Activated CD4-positive, alpha-beta T cell treated with anti-CD3 and anti-CD28 coated beads, Interleukin-2, Interleukin-4, amounts not matched to agents 100 ng/mL and 50 ng/mL, durations not matched to agents 16 hours and 8 hours (primary cell): Measurements from ENCODE around the gene SYT15B.
"Not testable (repeated sequence)": the region's sequence is repeated elsewhere in the genome, so short reads cannot be mapped to it uniquely, and the experiment has no call there.

Experiments used
- DNase-seq: peaks from one replicate; pipeline ENCODE4 v3.0.0-alpha.2; 2020; ENCODE audit warnings: low spot score

SYT15B gene

DNA sequence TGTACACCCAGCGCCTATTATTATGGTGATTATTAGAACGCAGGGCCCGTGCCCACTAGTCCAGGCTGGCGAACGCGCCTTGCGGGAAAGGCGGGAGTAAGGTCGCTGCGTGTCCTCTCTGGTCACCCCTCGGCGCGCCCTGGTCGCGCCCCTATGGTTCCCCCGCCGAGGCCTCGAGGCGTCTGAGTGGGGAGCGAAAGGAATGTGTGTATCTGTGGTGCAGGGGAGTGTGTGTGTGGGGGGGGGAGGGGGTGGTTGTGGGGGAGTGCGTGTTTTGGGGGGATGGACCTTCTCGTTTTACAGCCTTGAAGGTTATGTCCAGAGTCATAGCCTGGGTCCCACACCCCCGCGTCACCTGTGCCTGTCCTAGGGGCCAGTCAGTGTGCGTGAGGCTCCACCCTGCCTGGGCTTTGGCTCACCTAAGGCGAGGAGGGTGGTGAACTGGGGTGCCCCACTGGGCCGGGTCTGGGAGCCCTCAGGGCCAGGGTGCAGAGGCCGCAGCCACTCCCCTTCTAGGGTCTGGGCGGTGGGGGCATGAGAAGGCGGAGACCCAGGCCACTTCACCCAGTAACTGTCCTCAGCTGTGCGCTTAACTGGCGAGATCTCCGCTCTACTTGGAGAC lies at the start of gene SYT15B:
Gene SYT15B, minus strand, starts transcription at position 39 of the 622 bp plus-strand sequence. CDS start 952 bp downstream, outside the sequence.
- DNase-seq: not testable (repeated sequence)

DNA sequence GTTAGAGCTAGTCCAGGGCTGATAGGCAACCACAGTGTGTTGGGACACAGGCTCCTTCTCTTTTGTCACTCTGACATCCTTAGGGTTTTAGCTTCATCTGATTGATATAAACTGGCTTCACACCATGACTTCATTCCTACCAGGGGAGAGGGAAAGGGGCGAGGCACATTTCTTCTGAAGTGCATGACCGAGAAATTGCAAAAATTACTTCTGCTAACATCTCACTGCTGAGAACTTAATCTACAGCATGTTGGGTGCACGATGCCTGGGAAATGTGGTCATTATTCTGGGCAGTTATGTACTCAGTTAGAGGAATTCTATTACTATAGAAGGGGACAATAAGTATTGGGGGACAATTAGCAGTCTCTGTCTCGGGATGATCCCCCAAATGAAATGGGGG lies 16.2 kb upstream of the SYT15B start:
- DNase-seq: not testable (repeated sequence)

DNA sequence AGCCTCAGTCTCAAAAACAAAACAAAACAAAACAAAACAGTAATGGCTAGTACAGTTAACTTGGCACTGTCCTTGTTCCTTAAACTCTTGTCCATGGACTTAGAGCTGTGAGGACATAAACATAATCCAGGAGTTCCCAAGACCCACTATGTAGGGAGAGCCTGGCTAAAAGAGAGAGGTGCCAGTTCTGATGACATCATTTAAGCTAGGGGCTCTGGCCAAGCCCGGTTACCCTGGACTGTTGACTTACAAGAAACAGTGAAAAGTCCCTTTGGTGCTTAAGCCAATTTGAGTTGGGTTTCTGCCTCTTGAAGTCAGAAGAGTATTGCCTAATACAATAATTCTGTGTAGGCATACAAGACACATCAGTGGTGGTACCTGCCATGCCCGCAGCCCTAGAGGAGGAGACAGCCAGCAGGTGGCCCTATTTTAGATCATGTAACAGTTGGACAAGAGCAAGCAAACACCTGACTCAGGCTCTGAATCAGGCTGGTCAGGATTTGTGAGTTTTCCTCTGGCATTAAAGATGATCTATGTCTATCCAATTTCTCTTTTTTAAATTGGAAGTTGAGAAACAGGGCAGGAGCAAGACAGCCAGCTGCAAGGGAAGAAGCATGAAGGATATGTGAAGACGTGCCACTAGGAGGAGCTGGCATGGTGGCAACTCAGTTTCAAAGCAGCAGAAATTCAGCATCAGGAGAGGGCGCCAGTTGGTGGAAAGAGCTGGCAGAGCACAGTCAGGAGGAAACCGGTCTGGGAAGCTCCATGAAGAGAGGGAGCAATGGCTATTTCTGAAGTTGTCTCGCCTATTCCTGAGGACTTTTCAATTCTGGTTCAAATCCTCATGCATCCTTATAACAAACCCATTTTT lies 12.2 kb upstream of the SYT15B start:
- peak; percentile 9 for DNase-seq

DNA sequence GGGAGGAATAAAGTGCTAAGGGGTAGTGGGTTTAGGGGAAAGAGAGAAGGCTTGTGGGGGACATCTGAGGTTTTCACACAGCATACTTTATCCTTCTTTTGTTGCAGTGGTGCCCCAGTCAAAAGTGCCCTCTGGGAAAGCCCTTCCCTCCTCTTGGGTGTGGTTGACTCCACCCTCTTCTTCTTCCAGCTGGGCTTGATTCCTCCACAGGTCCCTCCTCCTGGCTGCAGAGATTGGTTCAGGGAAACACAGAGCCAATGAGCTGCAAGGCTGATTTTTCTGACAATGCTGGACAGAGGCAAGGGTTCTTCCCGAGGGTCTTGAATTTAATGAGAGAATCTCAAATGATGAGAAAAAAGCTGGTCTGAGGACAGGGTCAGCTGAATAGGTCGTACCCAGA lies 7.4 kb upstream of the SYT15B start:
- not testable (repeated sequence) for DNase-seq

GRCh38 chr10:47768578-47769115 lies 5.3 kb upstream of the SYT15B start:
- DNase-seq: not testable (repeated sequence)

- not testable (repeated sequence) for DNase-seq
Observed at GRCh38 chr10:47768085-47768484, 4.7 kb upstream of the SYT15B start.

DNA sequence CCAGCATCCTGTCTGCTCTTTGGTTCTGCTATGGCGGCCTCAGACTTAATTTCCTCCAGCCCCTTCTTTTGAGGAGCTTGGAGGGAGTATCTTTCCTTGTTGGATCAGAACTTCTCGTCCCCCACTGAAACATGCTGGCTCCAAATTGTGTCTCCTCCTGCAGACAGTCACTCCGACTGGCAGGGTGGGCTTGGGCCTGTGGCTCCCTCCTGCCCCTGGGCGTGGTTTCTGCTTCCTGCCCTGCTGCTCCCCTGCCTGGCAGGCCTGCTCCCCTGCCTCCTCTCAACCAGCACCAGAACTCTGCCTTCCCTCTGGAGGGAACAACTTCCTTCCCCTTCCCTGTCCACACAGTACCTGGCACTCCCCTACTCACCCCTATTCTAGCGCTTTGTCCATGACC lies 3.8 kb upstream of the SYT15B start:
- DNase-seq: not testable (repeated sequence)

DNA sequence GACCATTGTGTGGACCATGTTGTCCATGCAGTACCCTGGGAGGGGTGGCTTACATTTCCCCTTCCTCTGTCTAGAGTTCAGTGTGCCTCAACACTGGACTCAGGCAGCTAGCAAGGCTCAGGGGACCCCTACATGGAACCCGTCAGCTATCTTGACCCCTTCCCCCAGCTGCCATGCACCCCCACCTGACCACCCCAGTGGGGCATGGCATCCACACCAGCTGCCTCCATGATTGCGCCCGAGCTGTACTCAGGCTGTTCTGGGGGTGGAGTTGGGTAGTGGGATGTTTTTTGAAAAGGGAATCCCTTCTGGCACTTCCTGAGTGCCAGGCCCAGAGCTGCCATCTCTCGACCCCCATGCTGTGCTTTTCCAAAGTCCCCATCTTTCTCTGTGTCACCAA lies 1.8 kb upstream of the SYT15B start:
- not testable (repeated sequence) for DNase-seq

DNA sequence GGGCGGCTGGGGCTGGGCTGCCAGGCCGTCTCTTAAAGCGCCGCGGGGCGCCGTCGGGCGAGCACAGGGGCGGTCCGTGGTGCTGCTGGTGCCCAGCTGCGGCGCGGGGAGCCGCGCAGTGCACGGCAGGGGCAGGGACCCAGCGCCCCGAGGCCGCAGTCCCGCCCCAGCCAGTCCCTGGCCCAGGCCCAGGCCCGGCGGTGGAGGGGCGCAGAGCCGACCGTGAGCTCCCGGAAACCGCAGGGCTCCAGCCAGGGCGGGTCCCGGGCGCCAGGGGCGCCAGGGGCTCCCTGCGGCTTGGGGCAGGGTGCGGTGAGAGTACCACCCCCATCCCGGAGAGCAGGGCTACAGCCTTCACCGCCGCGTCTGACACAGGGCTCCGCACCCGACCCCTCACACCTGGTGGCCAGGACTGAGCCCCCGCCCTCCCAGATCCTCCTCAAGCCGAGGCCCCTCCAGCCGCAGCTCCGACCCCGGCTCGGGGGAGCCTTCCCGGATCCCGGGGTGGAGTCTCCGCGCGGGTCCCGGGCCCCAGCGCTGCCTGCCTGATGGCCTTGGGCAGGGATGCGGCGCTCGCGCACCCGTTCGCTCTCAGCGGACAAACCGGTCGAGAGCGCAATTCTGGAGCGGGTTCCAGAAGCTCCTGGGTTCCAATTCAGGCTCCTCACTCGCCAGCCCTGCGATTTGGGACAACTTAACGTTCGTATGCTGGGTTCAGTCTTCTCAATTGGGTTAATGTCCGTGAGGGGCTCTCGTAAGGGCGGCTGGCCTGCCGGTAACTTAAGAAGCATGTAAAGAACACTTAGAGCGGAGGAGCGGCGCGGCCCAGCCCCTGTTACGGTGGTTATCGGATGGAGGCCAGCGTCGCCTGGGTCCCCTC lies 478 bp downstream of the SYT15B start:
- DNase-seq: not testable (repeated sequence)

GRCh38 chr10:47758855-47759254 lies 4.5 kb downstream of the SYT15B start:
- not testable (repeated sequence) for DNase-seq

DNA sequence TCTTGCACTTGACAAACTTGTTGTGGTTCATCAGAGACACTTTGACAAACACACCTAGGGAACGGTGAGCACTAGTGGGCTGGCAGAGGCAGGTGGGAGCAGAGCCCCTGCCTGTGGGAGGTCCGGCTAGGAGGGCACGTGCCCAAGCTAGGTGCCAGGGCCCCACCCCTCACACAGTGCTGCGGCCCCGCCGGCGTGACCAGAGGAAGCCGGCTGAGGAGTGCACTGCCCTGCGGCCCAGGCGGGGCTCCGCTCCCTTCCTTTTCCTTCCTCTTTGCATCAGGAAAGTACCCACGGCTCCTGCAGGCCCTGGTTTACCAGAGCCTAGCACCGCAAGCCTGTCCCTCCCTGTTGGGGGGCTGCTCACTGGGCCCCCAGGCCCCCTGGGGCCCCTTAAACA lies 7.2 kb downstream of the SYT15B start:
- not testable (repeated sequence) for DNase-seq

DNA sequence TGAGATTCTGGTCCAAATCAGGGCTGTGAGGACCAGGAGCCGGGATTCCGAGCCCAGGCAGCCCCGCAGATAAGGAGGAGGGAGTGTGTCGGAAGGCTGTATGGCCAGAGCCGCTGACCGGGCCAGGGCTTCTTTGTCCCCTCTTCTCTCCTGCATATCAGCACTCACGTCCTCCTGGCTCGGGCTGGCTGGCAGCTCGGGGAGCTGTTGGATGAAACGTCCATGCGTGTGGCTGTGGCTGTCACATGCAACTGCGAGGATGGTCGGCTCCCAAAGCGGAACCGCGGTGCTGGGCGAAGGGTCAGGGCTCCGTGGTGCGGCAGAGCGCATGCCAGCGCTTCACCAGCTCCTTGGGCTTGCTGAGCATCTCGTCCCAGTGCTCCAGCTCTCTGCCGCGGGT lies 9.5 kb downstream of the SYT15B start:
- not testable (repeated sequence) for DNase-seq

DNA sequence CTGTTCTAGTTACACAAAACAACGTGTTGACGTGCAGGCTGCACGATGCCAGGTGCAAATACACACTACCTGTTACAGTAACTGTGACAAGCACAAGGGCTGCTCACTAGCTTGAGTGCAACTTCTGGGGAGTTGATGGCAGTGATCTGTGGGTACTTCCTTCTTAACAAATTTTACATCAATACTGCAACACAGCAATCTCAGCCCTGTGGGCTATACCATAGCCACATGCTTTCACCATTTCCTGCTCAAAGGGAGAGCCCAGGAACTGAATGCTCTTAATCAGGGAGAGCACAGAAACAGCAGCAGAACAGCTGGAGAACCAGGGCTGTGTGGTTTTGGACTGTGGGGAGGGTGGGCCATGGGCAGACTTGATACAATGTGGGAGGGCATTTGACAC lies 10.2 kb downstream of the SYT15B start:
- not testable (repeated sequence) for DNase-seq

DNA sequence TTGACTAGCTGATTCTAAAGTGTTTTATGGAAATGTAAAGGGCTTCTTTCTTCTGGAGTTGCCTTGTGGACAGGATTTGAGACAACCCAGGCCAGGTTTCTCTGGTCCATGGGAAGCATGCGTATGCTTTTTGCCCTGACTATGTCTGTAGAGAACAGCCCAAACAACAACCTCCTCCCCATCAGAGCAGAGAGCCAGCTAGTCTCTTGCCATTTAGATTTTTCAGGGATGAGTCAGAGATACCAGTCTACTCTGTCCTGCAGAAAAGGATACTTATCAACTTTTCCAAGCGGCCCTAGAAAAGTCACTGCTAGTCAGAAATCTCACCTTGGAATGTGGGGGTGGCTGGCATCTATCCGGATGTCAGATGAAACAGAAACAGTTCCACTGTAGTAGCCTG lies 11.6 kb downstream of the SYT15B start:
- not testable (repeated sequence) for DNase-seq

GRCh38 chr10:47750360-47750759 lies 13.0 kb downstream of the SYT15B start:
- DNase-seq: not testable (repeated sequence)

DNA sequence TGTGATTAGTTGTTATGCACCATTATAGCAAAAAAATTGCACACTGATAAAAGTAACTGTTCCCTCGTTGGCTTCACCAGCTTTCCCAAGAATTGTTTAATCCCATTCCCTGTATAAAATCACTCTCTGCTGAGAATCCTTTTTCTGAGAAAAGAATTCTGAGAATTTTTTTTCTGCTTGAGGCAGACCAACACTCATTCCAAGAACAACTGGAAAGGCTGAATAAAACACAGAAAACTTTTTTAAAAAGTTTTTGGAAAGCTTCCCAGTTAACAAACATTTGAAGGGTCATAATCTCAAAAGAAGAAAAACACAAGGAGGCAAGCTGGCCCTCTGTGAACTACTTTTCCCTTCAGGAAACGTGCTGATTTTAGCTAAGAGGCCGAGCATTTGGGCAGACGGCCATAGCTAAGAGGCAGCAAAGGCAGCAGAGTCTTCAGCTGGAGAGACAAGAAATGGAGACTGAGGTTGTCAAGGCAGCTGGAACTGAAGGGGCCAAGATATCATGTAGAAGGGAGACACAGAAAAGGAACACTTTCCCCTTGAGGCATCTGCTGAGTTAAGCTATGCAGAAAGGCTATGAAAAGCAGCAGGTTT lies 16.5 kb downstream of the SYT15B start:
- DNase-seq: not testable (repeated sequence)

GRCh38 chr10:47744881-47745280 lies 18.5 kb downstream of the SYT15B start:
- DNase-seq: not testable (repeated sequence)

GRCh38 chr10:47743611-47744550 lies 19.5 kb downstream of the SYT15B start:
- DNase-seq: peak; percentile 5

- DNase-seq: not testable (repeated sequence)
Observed at GRCh38 chr10:47740868-47741267, 22.5 kb downstream of the SYT15B start.

GRCh38 chr10:47730911-47731310 lies 32.5 kb downstream of the SYT15B start:
- not testable (repeated sequence) for DNase-seq
